HCEC 1CT (cell line): Measurements from ENCODE around the gene CFAP100.

Experiments used
- DNase-seq: peaks from one replicate; pipeline ENCODE4 v3.0.0-alpha.2; 2017

The CFAP100 gene

DNA sequence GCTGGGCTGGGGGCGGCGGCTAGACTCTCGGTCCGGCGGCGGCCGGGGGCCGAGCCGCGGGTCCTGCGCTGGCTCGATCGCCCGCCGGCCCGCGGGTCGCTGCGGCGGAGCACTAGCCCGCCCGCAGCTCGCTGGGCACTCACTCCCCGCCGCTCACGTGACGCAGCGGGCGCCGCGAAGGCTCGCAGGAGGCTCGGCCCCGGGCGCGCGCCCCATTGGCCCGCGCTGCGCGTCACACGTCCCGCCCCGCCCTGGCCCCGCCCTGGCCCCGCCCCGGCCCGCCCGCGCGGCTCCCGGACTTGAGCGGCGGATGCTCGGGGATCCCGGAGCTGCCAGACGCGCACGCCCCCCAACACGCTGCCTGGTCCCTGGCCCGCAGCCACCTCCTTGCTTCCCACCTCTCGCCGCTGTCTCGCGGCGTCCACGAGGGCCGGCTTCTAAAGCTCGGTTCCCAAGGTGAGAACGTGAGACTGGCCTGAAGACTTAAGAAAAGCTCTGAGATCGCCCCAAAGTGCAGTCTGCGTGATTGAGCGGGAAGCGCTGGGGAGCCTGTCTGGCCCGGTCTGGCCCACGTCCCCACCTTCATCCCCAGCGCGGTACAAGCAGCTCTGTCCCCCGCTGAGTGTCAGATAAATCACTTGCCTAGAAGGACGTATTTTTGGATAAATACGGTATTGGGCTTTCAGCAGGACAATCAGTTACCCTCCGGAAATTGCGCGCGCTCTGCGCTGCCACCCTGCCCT lies 37.2 kb upstream of the CFAP100 start, which contains the start of gene KLF15:
Gene KLF15 (minus strand): TSS at position 114 of the 743 bp plus-strand sequence. CDS start 4,486 bp downstream, outside the sequence.
- peak; percentile 70 for DNase-seq

DNA sequence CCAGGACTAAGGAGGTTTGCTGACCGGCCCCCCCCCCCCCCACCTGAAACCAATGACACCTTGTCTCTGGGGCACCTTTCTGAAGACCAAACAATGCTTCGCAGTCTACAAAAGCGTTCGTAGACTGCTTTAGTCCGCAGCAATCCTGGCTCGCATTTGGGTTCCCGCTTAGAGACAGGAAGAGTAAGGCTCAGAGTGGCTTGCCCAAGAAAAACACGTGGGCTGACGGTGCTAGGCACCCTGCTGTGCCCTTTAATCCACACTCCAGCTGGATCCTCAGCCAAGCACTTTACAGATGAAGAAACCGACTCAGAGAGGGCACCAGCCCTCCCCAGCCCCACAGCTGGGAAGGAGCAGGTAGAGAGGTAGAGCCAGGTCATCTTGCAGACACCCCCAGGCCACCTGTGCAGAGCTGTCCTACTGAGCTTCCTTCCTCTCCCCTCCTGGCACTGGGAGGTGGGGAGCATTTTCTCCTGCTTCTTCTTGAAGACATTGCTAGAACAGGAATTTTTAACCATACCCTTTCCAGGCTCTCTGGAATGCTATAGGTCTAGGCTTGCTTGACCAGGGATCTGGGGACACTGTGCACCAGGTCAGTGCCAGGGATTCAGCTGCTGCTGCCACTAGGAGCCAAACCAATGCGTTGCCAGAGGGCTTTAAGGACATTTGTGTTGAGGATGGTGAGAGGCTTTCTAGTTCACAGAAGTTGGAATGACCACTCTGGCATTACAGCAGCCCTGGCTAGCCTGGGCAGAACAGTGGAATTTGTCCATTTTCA lies 36.5 kb upstream of the CFAP100 start:
- DNase-seq, result no peak

DNA sequence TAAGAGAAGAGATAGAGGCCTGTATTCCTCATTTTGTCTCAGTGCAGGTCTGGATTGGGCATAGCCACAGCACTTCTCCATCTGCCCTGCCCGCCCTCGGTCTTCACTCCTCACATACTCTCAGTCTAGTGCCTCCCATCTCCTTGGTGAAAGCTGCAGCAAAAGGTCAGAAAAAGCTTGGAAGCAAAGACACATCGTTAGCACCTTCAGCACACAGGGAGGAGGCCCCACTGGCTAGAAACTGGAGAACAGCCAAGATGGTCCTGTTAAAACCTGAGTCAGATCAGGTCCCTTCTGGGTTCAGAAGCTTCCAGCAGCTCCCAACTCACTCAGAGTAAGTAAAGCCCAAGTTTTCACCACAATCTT lies 35.9 kb upstream of the CFAP100 start:
- DNase-seq, result no peak

DNA sequence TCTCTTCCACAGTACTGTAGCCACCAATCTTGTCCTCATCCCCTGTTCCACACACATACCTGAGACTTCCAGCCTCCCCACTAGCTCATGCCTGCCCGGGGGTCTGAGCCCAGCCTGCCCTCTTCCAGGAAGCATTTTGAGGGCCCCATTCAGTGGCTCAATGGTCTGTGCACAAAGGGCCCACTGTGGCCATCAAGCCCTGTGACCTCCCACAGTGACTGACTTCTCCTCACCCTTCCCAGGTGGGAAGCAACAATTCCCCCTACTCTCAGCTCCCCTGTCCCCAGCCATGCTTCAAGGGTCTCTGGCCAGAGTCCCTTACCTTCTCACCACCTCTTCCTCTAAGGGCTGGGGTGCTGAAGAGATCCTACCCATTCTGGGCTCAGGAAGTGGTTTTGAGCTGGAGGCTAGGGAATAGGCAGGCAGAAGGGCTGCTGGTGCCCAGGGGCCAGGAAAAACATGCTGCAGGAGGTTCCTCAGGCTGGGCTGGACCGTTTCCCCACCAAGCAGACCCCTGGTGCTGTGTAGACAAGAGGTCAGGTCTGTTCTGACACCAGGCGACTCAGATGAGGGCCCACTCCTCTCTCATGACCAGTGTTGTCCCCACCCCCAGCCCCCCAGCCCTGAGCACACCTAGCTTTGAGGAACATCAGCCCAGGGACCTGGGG lies 34.5 kb upstream of the CFAP100 start:
- no peak for DNase-seq

DNA sequence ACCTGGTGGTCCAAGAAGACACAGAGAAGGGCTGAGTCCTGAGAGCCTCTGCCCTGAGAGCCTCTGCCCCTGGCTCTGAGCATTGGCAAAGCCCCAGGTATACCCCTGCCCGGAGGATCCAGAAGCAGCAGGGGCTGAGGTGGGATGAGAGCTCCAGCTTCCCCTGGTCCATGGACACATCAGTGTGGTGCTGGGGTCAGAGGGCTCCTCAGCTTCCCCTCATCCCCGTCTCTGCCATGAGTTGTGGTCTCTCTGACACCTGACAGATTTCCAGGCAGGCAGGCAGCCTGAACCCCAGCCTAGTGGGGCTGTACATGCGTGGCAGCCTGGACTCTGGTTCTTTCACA lies 34.0 kb upstream of the CFAP100 start:
- no peak for DNase-seq

DNA sequence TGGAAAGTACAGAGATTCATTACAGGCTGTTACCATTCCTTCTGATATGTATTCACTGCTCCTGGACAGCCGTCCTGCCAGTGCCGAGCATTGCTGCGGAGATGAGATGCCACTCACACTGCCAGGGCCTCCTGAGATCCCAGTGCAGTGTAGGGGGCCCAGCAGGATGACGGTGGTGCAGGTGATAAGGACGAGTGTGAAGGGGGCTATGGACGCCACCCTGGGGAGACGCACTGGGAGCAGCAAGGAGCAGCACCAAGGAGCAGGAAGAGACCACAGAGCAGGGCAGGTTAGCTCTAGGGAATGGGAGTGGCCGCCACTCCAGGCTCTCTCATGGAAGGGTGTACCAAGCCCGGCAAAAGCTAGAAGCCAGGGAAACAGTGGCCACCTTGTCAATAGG lies 33.5 kb upstream of the CFAP100 start:
- no peak for DNase-seq

DNA sequence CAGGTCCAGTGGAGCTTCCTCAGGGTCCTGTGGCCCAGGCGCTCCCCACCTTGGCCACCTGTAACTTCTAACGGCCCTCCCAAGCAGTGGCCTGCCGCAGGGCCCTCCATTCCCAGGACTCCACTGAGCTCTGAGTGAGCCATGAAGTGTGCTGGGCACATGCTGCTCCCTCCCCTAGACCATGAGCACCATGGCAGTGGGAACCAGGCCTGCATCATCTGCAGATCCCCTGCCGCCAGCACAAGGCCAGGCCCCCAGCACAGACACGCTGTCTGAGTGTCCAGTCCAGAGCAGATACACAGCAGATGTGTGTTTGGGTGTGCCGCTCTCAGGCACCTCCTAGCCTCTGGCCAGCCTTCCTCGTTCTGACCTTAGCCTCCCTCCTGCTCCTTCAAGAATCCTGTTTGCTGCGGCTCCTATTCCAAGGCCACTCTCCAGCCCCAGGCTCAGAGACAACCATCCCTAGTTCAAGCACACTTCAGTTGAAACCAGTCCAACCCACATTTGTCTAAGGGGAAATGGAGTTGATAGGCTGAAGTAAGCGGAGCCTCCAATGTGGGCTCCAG lies 30.5 kb upstream of the CFAP100 start:
- no peak for DNase-seq

DNA sequence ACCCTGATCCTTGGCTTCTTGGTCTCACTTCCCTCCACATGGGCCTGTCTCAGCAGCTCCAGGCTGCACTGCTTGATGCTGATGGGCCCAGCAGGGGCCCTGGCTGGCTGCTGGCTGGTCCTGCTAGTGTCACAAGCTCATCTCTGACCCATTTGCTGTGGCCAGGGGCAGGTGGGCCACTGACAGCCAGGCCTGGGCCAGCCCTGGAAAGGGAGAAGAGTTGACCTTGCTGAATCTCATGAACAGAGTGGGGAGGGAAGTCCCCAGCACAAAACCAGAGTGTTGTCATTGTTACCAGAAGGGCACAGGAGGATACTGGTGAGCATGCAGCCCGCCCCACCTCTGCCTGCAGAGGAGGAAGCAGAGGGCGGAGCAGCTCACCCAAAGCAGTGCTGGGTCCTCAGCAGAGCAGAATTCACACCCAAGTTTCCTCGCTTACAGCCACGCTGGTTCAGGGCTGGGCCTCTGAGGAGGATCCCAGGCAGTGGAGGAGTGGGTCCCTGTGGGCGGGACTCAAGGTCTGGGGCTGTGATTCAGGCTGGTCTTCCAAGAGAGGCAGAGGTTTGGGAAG lies 29.9 kb upstream of the CFAP100 start:
- no peak for DNase-seq

DNA sequence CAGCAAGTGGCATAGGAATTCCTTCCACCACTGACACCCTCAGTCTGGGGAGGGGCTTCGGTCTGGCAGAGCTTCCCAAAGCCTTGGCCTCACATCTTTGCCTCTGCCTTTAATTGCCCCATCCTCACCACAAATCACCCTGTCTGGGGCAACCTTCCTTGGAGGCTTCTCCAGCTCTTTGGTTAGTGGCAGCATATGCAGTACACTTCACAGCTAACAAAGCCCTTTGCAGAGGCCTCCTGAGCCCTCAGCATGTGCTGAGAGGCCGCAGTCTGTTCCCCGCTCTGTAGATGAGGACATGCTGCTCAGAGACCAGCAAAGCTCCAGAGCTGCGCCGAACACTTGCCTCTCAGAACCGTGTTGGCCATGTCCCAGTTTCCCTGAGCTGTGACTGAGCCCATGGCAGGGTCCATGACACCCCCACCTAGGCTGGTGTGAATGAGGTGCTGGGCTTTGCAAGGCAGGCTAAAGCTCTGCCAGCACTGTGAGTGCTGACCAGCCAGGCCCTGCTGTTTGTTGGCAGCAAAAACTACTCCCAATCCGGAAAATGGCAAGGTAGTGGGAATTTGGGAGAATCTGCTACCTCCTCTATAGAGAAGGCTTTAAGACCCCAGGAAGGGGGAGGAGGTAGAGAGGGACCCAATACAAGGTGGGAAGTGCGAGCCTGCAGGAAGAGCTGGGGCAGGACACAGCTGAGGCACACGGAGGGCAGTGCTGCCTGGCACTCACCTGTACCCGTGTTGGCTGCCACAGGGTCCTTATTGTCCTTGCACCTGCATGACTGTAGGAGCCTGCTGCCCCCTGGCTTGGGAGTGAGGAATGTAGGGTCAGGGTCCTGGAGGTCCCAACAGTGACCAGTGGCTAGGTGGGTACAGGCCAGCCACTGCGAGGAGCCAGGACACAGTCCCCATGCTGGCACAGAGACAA lies 29.1 kb upstream of the CFAP100 start:
- no peak for DNase-seq

DNA sequence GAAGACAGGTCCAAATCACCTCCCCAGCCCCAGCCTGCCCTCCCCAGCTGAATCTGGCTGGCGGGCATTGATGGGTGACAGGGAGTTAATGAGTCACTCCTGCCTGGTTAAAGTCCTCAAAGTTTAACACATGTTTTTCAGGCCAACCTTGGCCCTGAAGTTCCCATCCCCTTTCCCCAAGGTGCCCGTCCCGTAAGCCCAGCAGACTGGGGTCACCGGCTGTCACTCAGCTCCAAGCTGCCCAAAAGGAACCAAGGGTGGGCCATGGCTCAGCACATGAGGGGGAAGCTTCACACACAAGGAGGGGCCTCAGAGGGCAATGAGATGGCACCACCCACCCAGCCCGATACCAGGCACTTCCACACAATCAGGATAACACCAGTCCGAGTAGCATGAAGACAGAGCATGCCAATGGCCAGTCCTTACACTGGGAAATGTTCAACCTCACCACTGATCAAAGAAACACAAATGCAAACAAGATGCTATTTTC lies 27.3 kb upstream of the CFAP100 start:
- no peak for DNase-seq

DNA sequence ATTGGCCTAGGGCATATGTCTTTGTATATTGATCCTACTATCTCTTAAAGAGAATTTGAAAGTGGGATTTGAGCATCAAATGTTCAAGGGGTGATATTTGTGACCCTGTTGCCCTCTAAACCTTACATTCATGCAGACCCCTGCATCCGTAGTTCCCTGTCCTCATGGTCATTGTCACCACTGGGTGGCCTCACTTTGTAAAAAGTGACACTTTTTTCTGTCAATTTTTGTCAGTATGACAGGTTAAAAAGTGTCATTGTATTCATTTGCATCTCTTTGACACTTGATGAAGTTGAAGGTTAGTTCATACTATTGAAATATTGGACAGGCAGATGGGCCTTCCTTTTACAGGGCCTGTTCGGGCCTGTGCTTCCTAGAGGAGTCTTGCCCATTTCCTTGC lies 25.2 kb upstream of the CFAP100 start:
- DNase-seq, result no peak

DNA sequence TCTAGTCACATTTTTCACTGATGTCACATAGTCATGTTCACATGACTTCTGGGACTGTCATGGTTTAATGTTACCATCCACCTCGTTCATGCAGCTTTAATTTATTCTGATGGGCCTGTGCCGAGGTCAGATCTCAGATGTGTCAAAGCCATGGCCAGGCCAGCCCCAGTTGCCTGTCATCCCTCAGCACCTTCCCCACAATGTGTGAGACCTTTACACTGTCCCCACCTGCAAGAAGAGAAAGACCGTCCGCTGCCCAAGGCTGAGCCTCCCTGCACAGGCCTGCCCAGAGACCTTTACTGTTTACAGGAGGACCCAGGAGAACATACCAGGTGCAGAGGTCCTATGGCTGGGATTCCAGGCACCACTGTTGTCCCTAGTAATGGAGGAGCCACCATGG lies 24.7 kb upstream of the CFAP100 start:
- DNase-seq, result no peak

DNA sequence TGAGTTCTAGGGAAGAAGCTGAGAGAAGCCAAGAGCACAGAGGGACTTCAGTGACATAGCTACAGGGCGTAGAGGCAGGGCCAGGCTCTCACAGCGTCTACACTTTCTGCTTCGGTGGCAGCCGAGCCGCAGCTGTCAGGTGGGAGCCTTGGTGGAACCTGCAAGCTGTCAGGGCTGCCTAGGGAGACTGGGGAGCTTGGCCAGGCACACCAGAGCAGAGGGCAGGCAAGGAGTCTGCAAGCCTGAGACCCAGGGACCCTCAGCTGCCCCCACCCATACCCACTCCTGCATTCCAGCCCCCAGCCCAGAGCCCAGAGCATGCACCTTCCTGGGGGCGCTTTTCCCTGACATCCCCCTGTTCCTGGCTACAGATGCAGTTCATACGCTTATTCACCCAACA lies 24.1 kb upstream of the CFAP100 start:
- DNase-seq, result no peak

DNA sequence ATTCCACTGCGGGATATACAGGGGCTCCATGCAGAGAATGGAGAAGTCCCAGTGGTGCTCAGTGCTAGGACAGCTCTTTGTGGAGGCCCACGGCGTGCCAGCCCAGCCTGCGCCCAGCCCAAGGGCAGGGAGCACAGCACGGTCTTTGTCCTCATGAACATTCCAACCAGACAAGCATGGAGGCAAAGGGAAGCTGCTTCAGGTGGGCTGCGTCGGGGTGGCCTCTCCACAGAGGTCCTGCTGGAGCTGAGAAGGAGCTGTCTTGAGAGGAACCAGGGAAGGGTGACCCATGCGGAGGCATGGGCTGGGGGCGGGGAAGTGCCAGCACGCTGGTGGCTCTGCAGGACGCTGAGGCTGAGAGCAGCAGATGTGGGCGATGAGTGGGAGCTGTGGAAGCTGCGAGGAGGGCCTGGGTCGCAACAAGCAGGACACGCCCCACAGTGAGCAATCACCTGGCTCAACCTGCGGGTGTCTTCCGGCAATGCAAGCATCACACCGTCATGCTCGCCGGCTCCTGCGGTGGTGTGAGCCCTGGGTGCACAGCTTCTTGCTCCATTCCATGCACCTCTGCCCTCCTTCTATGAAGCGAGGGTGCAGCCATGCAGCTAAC lies 23.5 kb upstream of the CFAP100 start:
- DNase-seq, result no peak

DNA sequence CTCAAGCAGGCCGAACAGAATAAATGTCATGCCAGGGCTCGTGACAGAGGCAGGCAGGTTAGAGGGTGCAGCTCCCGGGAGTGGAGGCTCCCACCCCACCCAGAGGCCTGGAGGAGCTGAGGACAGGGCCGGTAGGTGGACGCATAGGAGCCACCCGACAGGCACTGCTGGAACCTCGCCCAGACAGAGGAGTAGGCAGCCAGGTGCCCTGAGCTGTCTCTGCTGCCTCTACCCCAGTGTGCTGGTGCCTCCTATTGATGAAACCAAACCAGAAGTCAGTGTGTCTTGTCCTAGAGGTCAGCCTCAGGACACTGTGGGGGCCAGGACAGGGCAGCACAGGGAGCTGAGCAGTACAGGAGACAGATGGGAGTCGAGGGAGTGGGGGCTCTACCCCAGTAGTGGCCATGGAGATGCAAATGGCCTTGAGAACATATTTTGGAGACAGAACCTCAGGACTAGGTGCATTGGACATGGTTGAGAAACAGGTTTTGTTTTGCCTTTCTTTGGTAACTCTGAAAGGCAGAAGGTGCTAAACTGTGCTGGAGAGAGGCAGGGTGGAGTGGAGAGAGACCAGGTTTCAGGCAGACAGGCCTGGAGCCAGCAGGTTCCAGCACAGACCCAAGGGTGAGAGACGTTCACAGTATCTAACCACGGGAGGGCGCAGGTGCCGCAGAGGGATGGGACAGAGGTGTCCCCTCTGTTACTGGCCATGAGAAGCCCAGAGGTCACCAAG lies 22.1 kb upstream of the CFAP100 start:
- no peak for DNase-seq

DNA sequence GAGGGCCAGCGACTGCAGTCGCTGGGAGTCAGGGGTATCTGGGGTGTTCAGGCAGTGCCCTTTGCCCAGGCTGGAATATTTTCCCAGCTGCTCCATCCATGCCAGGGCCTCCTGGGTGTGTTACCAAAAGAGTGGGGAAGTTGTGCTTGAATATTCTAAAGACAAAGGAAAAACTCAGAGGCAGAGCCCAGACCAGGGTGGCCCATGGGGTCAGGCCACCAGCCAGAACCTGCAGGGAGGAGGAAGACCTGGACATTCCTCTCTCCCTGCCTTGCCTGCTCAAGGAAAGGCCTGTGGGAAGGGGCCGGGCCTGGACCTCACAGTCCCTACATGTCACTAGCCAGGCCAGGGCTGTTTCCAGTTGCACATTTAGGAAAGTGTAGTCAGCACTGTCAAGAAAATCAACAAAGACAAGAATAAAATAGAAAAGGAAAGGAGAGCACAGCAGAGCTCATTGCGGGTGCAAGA lies 21.5 kb upstream of the CFAP100 start:
- DNase-seq, result no peak

DNA sequence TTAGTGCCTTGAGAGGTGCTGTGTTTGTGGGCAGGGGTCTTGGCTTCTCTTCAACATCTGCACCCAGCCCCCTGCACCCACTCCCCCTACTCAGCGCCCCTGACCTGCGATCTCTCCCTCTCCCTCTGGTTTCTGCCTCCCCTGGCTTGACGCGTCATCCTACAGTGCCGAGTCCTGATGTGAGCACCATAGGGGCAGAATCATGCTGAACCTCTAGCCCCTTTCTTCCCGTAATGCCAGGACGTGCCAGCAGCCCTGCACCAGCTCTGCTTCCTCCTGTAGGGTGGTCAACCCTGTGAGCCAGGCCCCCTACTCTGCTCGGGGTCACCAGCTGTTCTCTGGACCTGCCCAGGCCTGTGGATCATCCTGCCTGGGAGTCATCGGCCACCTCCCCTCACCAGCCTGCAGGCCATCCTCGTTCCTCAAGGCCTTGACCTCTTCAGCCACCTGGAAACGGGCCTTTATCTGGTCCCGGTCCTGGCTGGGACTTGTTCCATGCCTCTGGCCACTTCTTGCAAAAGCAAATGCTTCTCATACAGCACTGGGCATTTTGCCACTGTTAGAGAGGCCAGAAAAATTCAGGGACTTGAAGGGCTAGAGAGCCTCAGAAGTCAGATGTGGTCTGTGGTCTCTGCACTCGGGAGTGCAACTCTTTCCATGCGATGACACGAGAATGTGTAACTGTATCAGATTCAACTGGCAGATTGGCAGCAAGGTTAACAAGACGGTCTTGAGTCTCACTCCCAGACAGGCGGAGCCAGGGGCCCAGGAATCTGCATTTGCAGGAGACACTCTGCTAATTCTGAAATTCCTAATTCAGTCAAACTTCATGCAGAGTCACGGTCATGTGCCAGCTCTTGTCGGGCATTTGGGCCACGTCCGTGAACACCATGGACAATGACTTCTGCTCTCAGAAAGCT lies 20.8 kb upstream of the CFAP100 start:
- no peak for DNase-seq

DNA sequence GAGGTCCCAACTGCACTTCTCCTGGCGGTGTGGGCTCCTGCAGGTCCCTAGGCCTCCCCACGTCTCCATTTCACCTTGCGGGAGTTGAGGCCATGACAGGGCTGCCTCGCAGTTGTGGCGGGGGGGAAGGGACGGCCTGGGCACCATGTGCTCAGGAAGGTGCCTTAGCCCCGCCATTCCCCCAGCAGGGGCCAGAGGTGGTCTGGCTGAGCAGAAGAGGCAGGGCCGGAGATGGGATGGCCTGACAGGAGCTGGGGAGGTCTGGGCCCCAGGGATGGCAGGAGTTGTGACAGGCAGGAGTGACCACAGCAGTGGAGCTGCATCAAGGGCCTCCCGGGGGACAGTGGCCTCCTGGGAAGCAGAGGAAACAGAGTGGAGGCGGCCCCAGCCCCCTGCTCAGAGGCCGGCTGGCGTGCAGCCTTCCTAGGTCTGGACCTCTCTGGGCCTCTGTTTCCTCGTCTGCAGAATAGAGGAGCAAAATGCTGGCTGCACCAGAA lies 18.8 kb upstream of the CFAP100 start:
- no peak for DNase-seq

DNA sequence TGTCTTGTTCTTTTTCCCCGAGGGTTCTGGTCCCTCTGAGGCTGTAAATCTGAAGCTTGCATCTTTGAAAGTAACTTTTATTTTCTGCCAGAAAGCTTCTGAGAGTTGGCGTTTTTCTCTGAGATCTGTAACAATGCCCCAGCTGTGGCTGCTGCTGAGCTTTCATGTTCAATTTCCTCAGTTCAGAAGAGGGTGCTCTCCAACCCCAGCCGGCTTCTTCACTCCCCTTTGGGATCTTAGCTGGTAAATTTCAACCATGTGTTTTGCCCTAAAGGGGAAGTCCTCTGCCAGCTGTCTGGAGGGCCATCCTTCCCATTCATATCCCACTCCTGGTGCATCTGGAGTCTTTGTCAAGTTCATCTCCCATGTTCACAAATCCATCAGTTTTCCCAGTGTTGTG lies 18.3 kb upstream of the CFAP100 start:
- DNase-seq, result no peak
